ENCODE data around the gene NONO.
"Not testable (repeated sequence)": the region's sequence is repeated elsewhere in the genome, so short reads cannot be mapped to it uniquely, and the experiment has no call there.

DNA sequence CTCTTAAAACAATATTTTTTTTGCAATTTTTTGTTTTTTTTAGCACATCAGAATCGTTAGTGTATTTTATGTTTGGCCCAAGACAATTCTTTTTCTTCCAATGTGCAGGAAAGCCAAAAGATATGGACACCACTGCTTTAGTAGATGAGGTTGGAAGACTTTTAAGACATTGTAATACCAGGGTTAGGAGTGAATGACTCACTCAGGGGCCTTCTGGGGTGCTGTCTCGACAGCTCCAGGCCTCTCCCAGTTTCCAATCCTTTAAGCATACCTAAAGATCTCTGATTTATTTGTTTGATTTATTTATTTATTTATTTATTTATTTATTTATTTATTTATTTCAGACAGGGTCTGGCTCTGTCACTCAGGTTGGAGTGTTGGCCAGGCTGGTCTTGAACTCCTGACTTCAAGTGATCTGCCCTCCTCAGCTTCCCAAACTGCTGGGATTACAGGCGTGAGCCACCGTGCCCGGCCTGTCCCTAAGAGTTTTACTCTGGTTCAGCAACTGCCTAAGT lies 65.8 kb downstream of the NONO start:
- TF ChIP-seq, protein P1, sequence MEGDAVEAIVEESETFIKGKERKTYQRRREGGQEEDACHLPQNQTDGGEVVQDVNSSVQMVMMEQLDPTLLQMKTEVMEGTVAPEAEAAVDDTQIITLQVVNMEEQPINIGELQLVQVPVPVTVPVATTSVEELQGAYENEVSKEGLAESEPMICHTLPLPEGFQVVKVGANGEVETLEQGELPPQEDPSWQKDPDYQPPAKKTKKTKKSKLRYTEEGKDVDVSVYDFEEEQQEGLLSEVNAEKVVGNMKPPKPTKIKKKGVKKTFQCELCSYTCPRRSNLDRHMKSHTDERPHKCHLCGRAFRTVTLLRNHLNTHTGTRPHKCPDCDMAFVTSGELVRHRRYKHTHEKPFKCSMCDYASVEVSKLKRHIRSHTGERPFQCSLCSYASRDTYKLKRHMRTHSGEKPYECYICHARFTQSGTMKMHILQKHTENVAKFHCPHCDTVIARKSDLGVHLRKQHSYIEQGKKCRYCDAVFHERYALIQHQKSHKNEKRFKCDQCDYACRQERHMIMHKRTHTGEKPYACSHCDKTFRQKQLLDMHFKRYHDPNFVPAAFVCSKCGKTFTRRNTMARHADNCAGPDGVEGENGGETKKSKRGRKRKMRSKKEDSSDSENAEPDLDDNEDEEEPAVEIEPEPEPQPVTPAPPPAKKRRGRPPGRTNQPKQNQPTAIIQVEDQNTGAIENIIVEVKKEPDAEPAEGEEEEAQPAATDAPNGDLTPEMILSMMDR (IDR thresholded peaks at IDR 0.05): not testable (repeated sequence)
- TF ChIP-seq POLR2AphosphoS5 (IDR thresholded peaks at IDR 0.05): not testable (repeated sequence)
